ENCODE measurements around the gene MTRF1L. TPM values are rescaled to one million over a fixed set of nuclear protein-coding genes. Genes with fewer than 3 reads are reported as not detected.

Gene MTRF1L
- total and polyA plus RNA-seq, 2 of the 8 experiments (the other 6 are each of a cell fraction or from before 2014, with no cell fraction given): 4.5 to 26.5 TPM

DNA sequence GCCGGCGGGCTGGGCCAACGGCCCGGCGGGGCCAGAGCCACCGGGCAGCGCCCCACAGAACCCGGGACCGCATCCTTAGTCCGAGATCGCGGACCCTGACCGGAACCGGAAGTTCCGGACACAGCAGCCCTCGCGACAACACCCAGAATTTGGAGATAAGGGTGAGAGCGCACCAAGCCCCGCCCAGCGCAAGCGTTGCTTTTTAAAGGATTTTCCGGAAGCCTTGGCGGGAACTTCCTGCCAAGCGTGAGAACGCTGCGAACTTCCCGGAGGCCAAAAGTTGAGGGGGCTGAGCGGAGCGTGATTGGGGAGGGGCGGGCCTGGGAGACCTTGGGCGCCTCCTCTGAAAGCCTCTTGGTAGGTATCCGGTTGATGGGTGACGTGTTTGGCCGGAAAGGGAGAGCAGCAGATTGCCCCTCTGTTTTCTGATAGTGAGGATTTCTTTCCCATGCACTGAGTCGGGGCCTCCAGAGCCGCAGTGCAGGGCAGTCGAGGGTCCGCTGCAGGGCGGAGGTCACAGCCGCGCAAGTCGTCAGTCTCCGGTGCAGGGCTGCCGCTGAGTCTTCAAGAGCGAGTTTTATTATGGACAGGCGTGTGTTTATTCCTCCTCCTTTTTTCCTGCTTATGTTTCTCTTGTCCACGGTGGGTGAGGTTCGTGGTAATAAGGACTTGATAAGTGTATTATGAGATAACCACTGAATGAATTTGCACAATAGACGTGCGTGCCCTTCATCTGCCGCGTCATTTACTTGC lies at the start of gene MTRF1L (continued):
- TF ChIP-seq, protein P1, sequence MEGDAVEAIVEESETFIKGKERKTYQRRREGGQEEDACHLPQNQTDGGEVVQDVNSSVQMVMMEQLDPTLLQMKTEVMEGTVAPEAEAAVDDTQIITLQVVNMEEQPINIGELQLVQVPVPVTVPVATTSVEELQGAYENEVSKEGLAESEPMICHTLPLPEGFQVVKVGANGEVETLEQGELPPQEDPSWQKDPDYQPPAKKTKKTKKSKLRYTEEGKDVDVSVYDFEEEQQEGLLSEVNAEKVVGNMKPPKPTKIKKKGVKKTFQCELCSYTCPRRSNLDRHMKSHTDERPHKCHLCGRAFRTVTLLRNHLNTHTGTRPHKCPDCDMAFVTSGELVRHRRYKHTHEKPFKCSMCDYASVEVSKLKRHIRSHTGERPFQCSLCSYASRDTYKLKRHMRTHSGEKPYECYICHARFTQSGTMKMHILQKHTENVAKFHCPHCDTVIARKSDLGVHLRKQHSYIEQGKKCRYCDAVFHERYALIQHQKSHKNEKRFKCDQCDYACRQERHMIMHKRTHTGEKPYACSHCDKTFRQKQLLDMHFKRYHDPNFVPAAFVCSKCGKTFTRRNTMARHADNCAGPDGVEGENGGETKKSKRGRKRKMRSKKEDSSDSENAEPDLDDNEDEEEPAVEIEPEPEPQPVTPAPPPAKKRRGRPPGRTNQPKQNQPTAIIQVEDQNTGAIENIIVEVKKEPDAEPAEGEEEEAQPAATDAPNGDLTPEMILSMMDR (IDR thresholded peaks at IDR 0.05; ENCODE audit: control extremely low read depth in 1 of 3, insufficient read depth in 1 of 3, low read depth in 1 of 3, low read length in 3 of 3): no peak
- TF ChIP-seq PHF8 (conservative IDR thresholded peaks at IDR 0.05; ENCODE audit: low read depth, low read length): peak; percentile 3
- no peak for TF ChIP-seq EP300 (IDR thresholded peaks at IDR 0.05; ENCODE audit: borderline replicate concordance in 1 of 2, low read depth in 2 of 2, low read length in 2 of 2)
- no peak for TF ChIP-seq TEAD4 (IDR thresholded peaks at IDR 0.05; ENCODE audit: low read depth, low read length)
- TF ChIP-seq RFX5 (IDR thresholded peaks at IDR 0.05; ENCODE audit: borderline replicate concordance, low read depth, low read length): no peak
- TF ChIP-seq CBX5 (IDR thresholded peaks at IDR 0.05; ENCODE audit: low read depth, low read length): no peak
- no peak for TF ChIP-seq CTBP2 (IDR thresholded peaks at IDR 0.05; ENCODE audit: borderline replicate concordance, insufficient read depth, insufficient read length, low read length)
- peak; percentile 47 to 79; a peak in 2 of 3 replicates for TF ChIP-seq POLR2A (IDR thresholded peaks at IDR 0.05; ENCODE audit: control extremely low read depth in 1 of 2, low read depth in 2 of 2, low read length in 2 of 2)
- TF ChIP-seq NANOG (IDR thresholded peaks at IDR 0.05; ENCODE audit: insufficient read depth, low read depth, low read length, poor library complexity, severe bottlenecking): no peak
- peak; percentile 76 for TF ChIP-seq TBP (IDR thresholded peaks at IDR 0.05; ENCODE audit: low read depth, low read length)
- peak; percentile 80; the same call in 1 of the 2 replicates for TF ChIP-seq RXRA (IDR thresholded peaks at IDR 0.05; ENCODE audit: insufficient read depth, low read depth, low read length)
- peak; percentile 86; the same call in 1 of the 2 replicates for TF ChIP-seq GABPA (IDR thresholded peaks at IDR 0.05; ENCODE audit: borderline replicate concordance, insufficient read depth, low read length)
- no peak for TF ChIP-seq POU5F1 (IDR thresholded peaks at IDR 0.05; ENCODE audit: low read depth, low read length)
- TF ChIP-seq MAFK (IDR thresholded peaks at IDR 0.05; ENCODE audit: low read depth, low read length): no peak
- TF ChIP-seq RBBP5 (IDR thresholded peaks at IDR 0.05; ENCODE audit: borderline replicate concordance, low read depth, low read length): peak; percentile 83; the same call in 1 of the 2 replicates
- TF ChIP-seq, protein P2, sequence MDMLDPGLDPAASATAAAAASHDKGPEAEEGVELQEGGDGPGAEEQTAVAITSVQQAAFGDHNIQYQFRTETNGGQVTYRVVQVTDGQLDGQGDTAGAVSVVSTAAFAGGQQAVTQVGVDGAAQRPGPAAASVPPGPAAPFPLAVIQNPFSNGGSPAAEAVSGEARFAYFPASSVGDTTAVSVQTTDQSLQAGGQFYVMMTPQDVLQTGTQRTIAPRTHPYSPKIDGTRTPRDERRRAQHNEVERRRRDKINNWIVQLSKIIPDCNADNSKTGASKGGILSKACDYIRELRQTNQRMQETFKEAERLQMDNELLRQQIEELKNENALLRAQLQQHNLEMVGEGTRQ (IDR thresholded peaks at IDR 0.05; ENCODE audit: low read length): no peak
- peak; percentile 45; the same call in 1 of the 2 replicates for TF ChIP-seq SP4 (IDR thresholded peaks at IDR 0.05; ENCODE audit: low read length)
- no peak for TF ChIP-seq RNF2 (IDR thresholded peaks at IDR 0.05; ENCODE audit: borderline replicate concordance, low read depth, low read length, missing control alignments, poor library complexity, severe bottlenecking)
- TF ChIP-seq ASH2L (IDR thresholded peaks at IDR 0.05; ENCODE audit: low read length): peak; percentile 87
- TF ChIP-seq CREB1 (IDR thresholded peaks at IDR 0.05): peak; percentile 33; the same call in 1 of the 2 replicates

Measured in H1 (cell line).